ENCODE results near the gene CGRRF1.

Gene CGRRF1

GRCh38 chr14:54577977-54578376 is 68.3 kb downstream of the CGRRF1 start:
- DNase-seq (ENCODE audit: low spot score) = no peak

GRCh38 chr14:54579621-54580020 is 69.9 kb downstream of the CGRRF1 start:
- no peak for DNase-seq (ENCODE audit: low spot score)

- DNase-seq (ENCODE audit: low spot score) = no peak
Observed at GRCh38 chr14:54580933-54581332, 71.2 kb downstream of the CGRRF1 start.

- no peak for DNase-seq (ENCODE audit: low spot score)
Observed at GRCh38 chr14:54582334-54582733, 72.6 kb downstream of the CGRRF1 start.

GRCh38 chr14:54584097-54584496 is 74.4 kb downstream of the CGRRF1 start:
- DNase-seq (ENCODE audit: low spot score) = no peak

GRCh38 chr14:54585214-54585613 is 75.5 kb downstream of the CGRRF1 start:
- DNase-seq (ENCODE audit: low spot score) = no peak

Measured in globus pallidus (tissue), 1 donor.